Measurements from ENCODE around the gene NPC1.

Gene NPC1

GRCh38 chr18:23548275-23548674 lies 38.0 kb downstream of the NPC1 start:
- no peak for DNase-seq (ENCODE audit: low read depth in 2 of 2)

GRCh38 chr18:23547846-23548245 lies 38.5 kb downstream of the NPC1 start:
- DNase-seq (ENCODE audit: low read depth in 2 of 2): no peak

GRCh38 chr18:23547306-23547705 lies 39.0 kb downstream of the NPC1 start:
- no peak for DNase-seq (ENCODE audit: low read depth in 2 of 2)

- no peak for DNase-seq (ENCODE audit: low read depth in 2 of 2)
Measured at GRCh38 chr18:23545247-23545789, 41.0 kb downstream of the NPC1 start.

GRCh38 chr18:23542461-23542860 lies 43.8 kb downstream of the NPC1 start:
- DNase-seq (ENCODE audit: low read depth in 2 of 2): no peak

GRCh38 chr18:23541349-23542093 lies 44.8 kb downstream of the NPC1 start:
- DNase-seq (ENCODE audit: low read depth in 2 of 2): no peak

- no peak for DNase-seq (ENCODE audit: low read depth in 2 of 2)
Measured at GRCh38 chr18:23540867-23541266, 45.4 kb downstream of the NPC1 start.

GRCh38 chr18:23539911-23540525 lies 46.3 kb downstream of the NPC1 start:
- no peak for DNase-seq (ENCODE audit: low read depth in 2 of 2)

- no peak for DNase-seq (ENCODE audit: low read depth in 2 of 2)
Measured at GRCh38 chr18:23539296-23539695, 47.0 kb downstream of the NPC1 start.

- DNase-seq (ENCODE audit: low read depth in 2 of 2): no peak
Measured at GRCh38 chr18:23538870-23539269, 47.4 kb downstream of the NPC1 start.

- DNase-seq (ENCODE audit: low read depth in 2 of 2): no peak
Measured at GRCh38 chr18:23538001-23538400, 48.3 kb downstream of the NPC1 start.

- DNase-seq (ENCODE audit: low read depth in 2 of 2): no peak
Measured at GRCh38 chr18:23537274-23537673, 49.0 kb downstream of the NPC1 start.

- DNase-seq (ENCODE audit: low read depth in 2 of 2): no peak
Measured at GRCh38 chr18:23536204-23536603, 50.1 kb downstream of the NPC1 start.

- no peak for DNase-seq (ENCODE audit: low read depth in 2 of 2)
Measured at GRCh38 chr18:23534276-23534675, 52.0 kb downstream of the NPC1 start.

- no peak for DNase-seq (ENCODE audit: low read depth in 2 of 2)
Measured at GRCh38 chr18:23532848-23533247, 53.5 kb downstream of the NPC1 start.

GRCh38 chr18:23531912-23532311 lies 54.4 kb downstream of the NPC1 start:
- DNase-seq (ENCODE audit: low read depth in 2 of 2): no peak

GRCh38 chr18:23530195-23530594 lies 56.1 kb downstream of the NPC1 start:
- DNase-seq (ENCODE audit: low read depth in 2 of 2): no peak

GRCh38 chr18:23529604-23530003 lies 56.7 kb downstream of the NPC1 start:
- no peak for DNase-seq (ENCODE audit: low read depth in 2 of 2)

GRCh38 chr18:23528580-23529472 lies 57.5 kb downstream of the NPC1 start:
- no peak for DNase-seq (ENCODE audit: low read depth in 2 of 2)

- no peak for DNase-seq (ENCODE audit: low read depth in 2 of 2)
Measured at GRCh38 chr18:23526501-23527063, 59.7 kb downstream of the NPC1 start.

GRCh38 chr18:23524213-23524707 lies 62.0 kb downstream of the NPC1 start:
- no peak for DNase-seq (ENCODE audit: low read depth in 2 of 2)
